ENCODE measurements around the gene GARNL3.
A peak's percentile ranks its signal among the peaks of the same experiment; 100 is the strongest.

The GARNL3 gene

GRCh38 chr9:127277770-127278169 lies 13.2 kb downstream of the GARNL3 start:
- DNase-seq (ENCODE audit: low spot score) = no peak

- no peak for DNase-seq (ENCODE audit: low spot score)
These were observed 13.8 kb downstream of the GARNL3 start for GRCh38 chr9:127278372-127278771.

GRCh38 chr9:127279717-127280285 lies 15.2 kb downstream of the GARNL3 start:
- DNase-seq (ENCODE audit: low spot score) = no peak

- DNase-seq (ENCODE audit: low spot score) = no peak
These were observed 16.5 kb downstream of the GARNL3 start for GRCh38 chr9:127280880-127281660.

GRCh38 chr9:127281891-127282290 lies 17.3 kb downstream of the GARNL3 start:
- DNase-seq (ENCODE audit: low spot score) = no peak

- no peak for DNase-seq (ENCODE audit: low spot score)
These were observed 18.0 kb downstream of the GARNL3 start for GRCh38 chr9:127282611-127283010.

GRCh38 chr9:127283135-127283534 lies 18.6 kb downstream of the GARNL3 start:
- DNase-seq (ENCODE audit: low spot score) = no peak

GRCh38 chr9:127283917-127284497 lies 19.4 kb downstream of the GARNL3 start:
- peak; percentile 24 for DNase-seq (ENCODE audit: low spot score)

- DNase-seq (ENCODE audit: low spot score) = no peak
These were observed 21.4 kb downstream of the GARNL3 start for GRCh38 chr9:127285965-127286364.

- DNase-seq (ENCODE audit: low spot score) = no peak
These were observed 26.0 kb downstream of the GARNL3 start for GRCh38 chr9:127290561-127291065.

GRCh38 chr9:127291246-127291778 lies 26.7 kb downstream of the GARNL3 start:
- no peak for DNase-seq (ENCODE audit: low spot score)

- no peak for DNase-seq (ENCODE audit: low spot score)
These were observed 27.8 kb downstream of the GARNL3 start for GRCh38 chr9:127292415-127292814.

GRCh38 chr9:127293328-127293727 lies 28.8 kb downstream of the GARNL3 start:
- DNase-seq (ENCODE audit: low spot score) = no peak

GRCh38 chr9:127293767-127294166 lies 29.2 kb downstream of the GARNL3 start:
- no peak for DNase-seq (ENCODE audit: low spot score)

- no peak for DNase-seq (ENCODE audit: low spot score)
These were observed 30.4 kb downstream of the GARNL3 start for GRCh38 chr9:127295005-127295404.

- no peak for DNase-seq (ENCODE audit: low spot score)
These were observed 36.4 kb downstream of the GARNL3 start for GRCh38 chr9:127300886-127301447.

GRCh38 chr9:127303830-127304229 lies 39.3 kb downstream of the GARNL3 start:
- DNase-seq (ENCODE audit: low spot score) = no peak

- DNase-seq (ENCODE audit: low spot score) = no peak
These were observed 40.7 kb downstream of the GARNL3 start for GRCh38 chr9:127305206-127305837.

GRCh38 chr9:127305838-127306226 lies 41.3 kb downstream of the GARNL3 start:
- no peak for DNase-seq (ENCODE audit: low spot score)

GRCh38 chr9:127307802-127308201 lies 43.2 kb downstream of the GARNL3 start:
- DNase-seq (ENCODE audit: low spot score) = no peak

- DNase-seq (ENCODE audit: low spot score) = no peak
These were observed 44.3 kb downstream of the GARNL3 start for GRCh38 chr9:127308652-127309434.

All from NAMALWA (cell line).